Measurements from ENCODE around the gene CAMTA1. TPM values are rescaled to one million over a fixed set of nuclear protein-coding genes. Genes with fewer than 3 reads are reported as not detected.

CAMTA1 gene
- polyA plus RNA-seq, 2 donors = 61.1 to 75.0 TPM

DNA sequence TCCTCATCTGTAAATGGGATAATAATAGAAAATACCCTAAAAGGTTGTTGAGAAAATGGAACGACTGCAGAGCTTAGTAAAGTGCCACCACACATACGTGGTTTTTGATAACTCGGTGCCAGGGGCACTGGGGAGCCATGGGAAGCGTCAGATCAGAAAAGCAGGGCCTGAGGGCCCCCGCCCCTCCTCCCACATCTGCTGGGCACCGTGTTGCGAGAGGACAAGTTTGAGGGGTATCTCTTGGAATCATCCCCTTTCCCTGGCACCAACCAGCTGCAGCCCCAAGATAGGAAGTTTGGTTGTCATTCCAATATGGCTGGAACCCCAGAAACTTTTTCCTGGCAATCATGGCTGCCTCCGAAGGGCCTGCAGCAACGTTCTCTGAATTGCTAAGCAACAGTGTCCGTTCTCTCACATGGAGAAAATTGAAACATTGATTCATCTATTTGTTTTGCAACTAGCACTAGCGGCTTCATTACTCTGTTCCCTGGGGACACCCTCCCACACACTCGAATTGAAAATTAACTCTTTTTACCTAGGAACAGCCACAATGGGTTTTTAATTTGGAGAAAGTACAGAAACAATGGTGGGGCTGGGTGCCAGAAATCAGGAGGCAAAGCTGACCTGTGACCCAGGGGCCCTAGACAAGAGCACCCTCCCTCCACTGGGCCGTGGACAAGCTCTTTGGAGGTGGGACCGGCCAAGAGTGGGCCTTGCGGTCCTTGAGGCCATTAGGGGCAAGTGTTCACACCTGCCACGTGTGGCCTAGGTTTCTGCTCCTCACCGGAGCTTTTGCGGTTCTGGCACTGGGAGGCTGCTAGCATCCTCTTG is 795.9 kb downstream of the CAMTA1 start:
- H3K27ac ChIP-seq (ENCODE audit: low read depth in 2 of 2, low read length in 1 of 2) = no peak overlapping the region
- H3K27me3 ChIP-seq (ENCODE audit: control insufficient read depth in 1 of 2, insufficient read depth in 2 of 2, low read length in 2 of 2) = no peaks in the 10 kb centered on the region
- no peak overlapping the region for H3K4me3 ChIP-seq (ENCODE audit: low read depth in 1 of 2, low read length in 2 of 2)
- H3K36me3 ChIP-seq (ENCODE audit: control insufficient read depth in 2 of 2, insufficient read depth in 2 of 2, low read length in 1 of 2) = no peaks in the 10 kb centered on the region
- no peaks in the 10 kb centered on the region for H3K4me1 ChIP-seq (ENCODE audit: control insufficient read depth in 2 of 2, insufficient read depth in 2 of 2, low read length in 1 of 2)
- WGBS, 2 donors = 64 to 71% methylated on average over 18 of the region's 18 CpGs
- H3K9me3 ChIP-seq (ENCODE audit: control insufficient read depth in 2 of 2, insufficient read depth in 1 of 2, low read depth in 1 of 2, low read length in 1 of 2) = no peaks in the 10 kb centered on the region

DNA sequence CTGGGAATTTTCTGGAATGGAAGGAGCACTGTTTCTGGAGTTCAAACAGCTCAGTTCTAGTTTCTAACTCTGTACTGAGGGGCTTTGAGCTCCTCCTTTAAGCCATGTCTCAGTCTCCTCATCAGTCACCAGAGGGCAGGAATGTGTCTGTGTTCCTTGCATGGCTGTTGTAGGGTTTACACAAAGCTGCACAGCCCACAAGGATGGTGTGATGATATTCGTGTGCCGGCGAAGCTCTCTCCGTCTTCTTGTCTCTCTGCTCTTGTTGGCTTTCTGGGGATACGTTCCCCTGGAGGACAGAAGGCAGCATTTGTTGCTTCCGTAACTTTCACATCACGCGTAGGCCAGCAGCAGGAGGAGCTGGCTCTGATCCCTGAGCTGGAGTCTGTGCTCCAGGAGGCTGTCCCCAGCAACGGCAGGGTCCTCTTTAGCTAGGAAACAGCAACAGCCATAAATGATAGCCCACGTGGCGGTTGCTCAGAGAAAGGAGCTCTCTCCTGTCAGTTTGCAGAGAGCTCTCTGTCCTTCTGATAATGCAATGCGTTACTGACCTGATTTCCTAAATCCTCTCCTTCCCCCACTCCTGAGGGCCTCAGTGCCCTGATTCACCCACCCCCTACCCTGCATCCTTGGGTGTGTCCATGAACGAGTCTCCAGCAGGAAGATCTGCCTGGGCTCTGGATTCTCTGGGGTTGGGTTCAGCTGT is 796.7 kb downstream of the CAMTA1 start:
- Histone ChIP-seq H3K4me1 (ENCODE audit: control insufficient read depth in 2 of 2, insufficient read depth in 2 of 2, low read length in 1 of 2) (no peaks in the 10 kb centered on the region), H3K36me3 (ENCODE audit: control insufficient read depth in 2 of 2, insufficient read depth in 2 of 2, low read length in 1 of 2) (no peaks in the 10 kb centered on the region), H3K27me3 (ENCODE audit: control insufficient read depth in 1 of 2, insufficient read depth in 2 of 2, low read length in 2 of 2) (no peaks in the 10 kb centered on the region), H3K9me3 (ENCODE audit: control insufficient read depth in 2 of 2, insufficient read depth in 1 of 2, low read depth in 1 of 2, low read length in 1 of 2) (no peaks in the 10 kb centered on the region), H3K4me3 (ENCODE audit: low read depth in 1 of 2, low read length in 2 of 2) (no peak overlapping the region), H3K27ac (ENCODE audit: low read depth in 2 of 2, low read length in 1 of 2) (no peak overlapping the region)
- 75 to 77% methylated on average over 13 of the region's 13 CpGs for WGBS, 2 donors

- Histone ChIP-seq H3K27me3 (ENCODE audit: control insufficient read depth in 1 of 2, insufficient read depth in 2 of 2, low read length in 2 of 2) (no peaks in the 10 kb centered on the region), H3K4me1 (ENCODE audit: control insufficient read depth in 2 of 2, insufficient read depth in 2 of 2, low read length in 1 of 2) (no peaks in the 10 kb centered on the region), H3K9me3 (ENCODE audit: control insufficient read depth in 2 of 2, insufficient read depth in 1 of 2, low read depth in 1 of 2, low read length in 1 of 2) (no peaks in the 10 kb centered on the region), H3K4me3 (ENCODE audit: low read depth in 1 of 2, low read length in 2 of 2) (no peak overlapping the region), H3K27ac (ENCODE audit: low read depth in 2 of 2, low read length in 1 of 2) (no peak overlapping the region), H3K36me3 (ENCODE audit: control insufficient read depth in 2 of 2, insufficient read depth in 2 of 2, low read length in 1 of 2) (no peaks in the 10 kb centered on the region)
- WGBS, 2 donors = 89 to 94% methylated on average over 4 of the region's 4 CpGs
These were observed 797.3 kb downstream of the CAMTA1 start for GRCh38 chr1:7582460-7582972.

DNA sequence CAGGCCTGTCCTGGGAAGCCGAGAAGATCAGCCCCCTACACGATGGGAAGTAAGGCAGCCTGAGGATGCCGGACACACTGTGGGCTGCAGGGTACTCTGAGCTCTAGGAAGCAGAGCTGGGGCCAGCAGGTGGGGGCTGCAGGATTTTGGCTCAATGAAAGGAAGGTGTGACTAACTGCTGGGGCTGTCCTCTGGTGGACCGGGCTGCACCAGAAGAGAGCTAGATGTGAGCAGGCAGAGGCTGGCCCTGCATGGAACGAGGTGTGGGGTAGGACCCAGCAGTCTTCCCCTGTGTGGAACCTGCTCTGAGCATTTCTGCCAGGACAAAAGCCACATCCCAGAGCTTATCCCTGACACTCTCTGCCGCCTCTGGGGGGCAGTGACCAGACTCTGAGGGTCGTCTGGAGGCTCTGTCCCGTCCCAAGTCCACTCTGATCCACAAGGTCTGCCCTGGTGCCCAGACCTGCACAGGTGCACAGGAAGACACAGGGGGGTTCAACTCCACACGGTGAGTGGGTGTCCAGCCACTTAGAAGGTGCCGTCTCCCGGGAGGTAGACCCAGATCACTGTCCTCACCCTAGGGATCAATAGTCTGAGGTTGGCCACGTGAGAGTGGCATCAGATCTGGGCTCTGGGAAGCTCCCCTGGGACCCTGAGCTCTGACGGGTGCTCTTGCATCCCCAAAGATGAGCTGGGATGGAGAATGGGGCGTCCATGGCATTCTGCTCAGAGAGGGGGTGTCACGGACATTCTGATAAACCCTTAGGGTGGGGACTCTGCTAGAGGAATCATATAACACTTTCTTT is 798.2 kb downstream of the CAMTA1 start:
- no peaks in the 10 kb centered on the region for H3K4me1 ChIP-seq (ENCODE audit: control insufficient read depth in 2 of 2, insufficient read depth in 2 of 2, low read length in 1 of 2)
- WGBS, 2 donors = 82% methylated on average over 15 of the region's 15 CpGs
- no peaks in the 10 kb centered on the region for H3K27me3 ChIP-seq (ENCODE audit: control insufficient read depth in 1 of 2, insufficient read depth in 2 of 2, low read length in 2 of 2)
- no peak overlapping the region for H3K27ac ChIP-seq (ENCODE audit: low read depth in 2 of 2, low read length in 1 of 2)
- H3K36me3 ChIP-seq (ENCODE audit: control insufficient read depth in 2 of 2, insufficient read depth in 2 of 2, low read length in 1 of 2) = no peaks in the 10 kb centered on the region
- H3K4me3 ChIP-seq (ENCODE audit: low read depth in 1 of 2, low read length in 2 of 2) = no peak overlapping the region
- H3K9me3 ChIP-seq (ENCODE audit: control insufficient read depth in 2 of 2, insufficient read depth in 1 of 2, low read depth in 1 of 2, low read length in 1 of 2) = no peaks in the 10 kb centered on the region

GRCh38 chr1:7584157-7584556 is 798.9 kb downstream of the CAMTA1 start:
- Histone ChIP-seq H3K4me3 (ENCODE audit: low read depth in 1 of 2, low read length in 2 of 2) (no peak overlapping the region), H3K36me3 (ENCODE audit: control insufficient read depth in 2 of 2, insufficient read depth in 2 of 2, low read length in 1 of 2) (no peaks in the 10 kb centered on the region), H3K27me3 (ENCODE audit: control insufficient read depth in 1 of 2, insufficient read depth in 2 of 2, low read length in 2 of 2) (no peaks in the 10 kb centered on the region), H3K27ac (ENCODE audit: low read depth in 2 of 2, low read length in 1 of 2) (no peak overlapping the region), H3K4me1 (ENCODE audit: control insufficient read depth in 2 of 2, insufficient read depth in 2 of 2, low read length in 1 of 2) (no peaks in the 10 kb centered on the region), H3K9me3 (ENCODE audit: control insufficient read depth in 2 of 2, insufficient read depth in 1 of 2, low read depth in 1 of 2, low read length in 1 of 2) (no peaks in the 10 kb centered on the region)
- 92% methylated on average over 11 of the region's 11 CpGs for WGBS, 2 donors

DNA sequence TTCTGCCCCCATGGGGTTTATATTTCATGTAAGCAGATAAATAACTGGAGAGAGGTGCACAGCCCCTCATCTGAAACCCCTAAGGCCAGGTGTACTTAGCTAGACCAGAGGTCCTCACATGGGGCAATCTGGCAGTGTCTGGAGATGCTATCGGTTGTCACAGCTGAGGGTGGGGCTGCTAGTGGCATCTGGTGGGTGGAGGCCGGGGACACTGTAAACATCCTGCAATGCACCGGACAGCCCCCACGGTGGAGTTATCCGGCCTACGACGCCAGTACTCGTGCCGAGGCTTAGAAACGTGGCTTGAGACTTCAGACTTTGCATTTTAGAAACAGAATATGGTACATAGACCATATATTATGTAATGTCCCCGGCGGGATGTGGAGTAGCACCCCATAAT is 799.4 kb downstream of the CAMTA1 start:
- H3K27ac ChIP-seq (ENCODE audit: low read depth in 2 of 2, low read length in 1 of 2) = no peak overlapping the region
- WGBS, 2 donors = 88 to 93% methylated on average over 12 of the region's 12 CpGs
- no peaks in the 10 kb centered on the region for H3K4me1 ChIP-seq (ENCODE audit: control insufficient read depth in 2 of 2, insufficient read depth in 2 of 2, low read length in 1 of 2)
- H3K27me3 ChIP-seq (ENCODE audit: control insufficient read depth in 1 of 2, insufficient read depth in 2 of 2, low read length in 2 of 2) = no peaks in the 10 kb centered on the region
- H3K4me3 ChIP-seq (ENCODE audit: low read depth in 1 of 2, low read length in 2 of 2) = no peak overlapping the region
- H3K36me3 ChIP-seq (ENCODE audit: control insufficient read depth in 2 of 2, insufficient read depth in 2 of 2, low read length in 1 of 2) = no peaks in the 10 kb centered on the region
- H3K9me3 ChIP-seq (ENCODE audit: control insufficient read depth in 2 of 2, insufficient read depth in 1 of 2, low read depth in 1 of 2, low read length in 1 of 2) = no peaks in the 10 kb centered on the region

DNA sequence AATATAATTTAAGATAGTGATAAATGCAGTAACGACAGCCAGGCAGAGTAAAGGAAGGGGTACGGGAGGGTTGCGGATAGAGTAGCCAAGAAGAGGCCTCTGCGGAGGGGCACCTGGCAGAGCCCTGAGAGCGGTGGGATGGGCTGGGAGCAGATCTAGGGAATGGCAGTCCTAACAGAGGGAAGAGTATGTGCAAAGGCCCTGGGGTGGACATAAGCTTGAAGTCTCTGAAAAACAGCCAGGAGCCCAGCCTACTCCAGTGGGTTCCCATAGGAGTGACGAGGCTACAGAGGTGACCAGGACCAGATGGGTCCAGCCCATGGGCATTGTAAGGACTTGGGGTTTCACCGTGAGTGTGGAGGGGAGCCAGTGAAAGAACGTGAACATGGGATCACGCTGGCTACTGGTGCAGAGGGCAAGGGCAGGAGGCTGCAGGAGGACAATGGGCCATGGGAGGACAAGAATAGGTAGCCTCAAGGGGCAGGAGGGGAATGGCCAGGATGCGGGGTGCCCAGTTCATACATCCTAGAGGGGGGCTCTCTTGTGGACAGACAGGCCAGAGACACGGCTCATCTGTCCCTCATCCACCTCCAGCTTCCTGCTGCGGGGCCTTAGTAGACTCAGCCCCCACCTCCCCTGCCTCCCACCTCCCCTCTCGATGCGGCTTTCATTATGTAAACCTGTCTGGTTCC is 800.1 kb downstream of the CAMTA1 start:
- Histone ChIP-seq H3K4me1 (ENCODE audit: control insufficient read depth in 2 of 2, insufficient read depth in 2 of 2, low read length in 1 of 2) (no peaks in the 10 kb centered on the region), H3K9me3 (ENCODE audit: control insufficient read depth in 2 of 2, insufficient read depth in 1 of 2, low read depth in 1 of 2, low read length in 1 of 2) (no peaks in the 10 kb centered on the region), H3K36me3 (ENCODE audit: control insufficient read depth in 2 of 2, insufficient read depth in 2 of 2, low read length in 1 of 2) (no peaks in the 10 kb centered on the region), H3K27ac (ENCODE audit: low read depth in 2 of 2, low read length in 1 of 2) (no peak overlapping the region), H3K27me3 (ENCODE audit: control insufficient read depth in 1 of 2, insufficient read depth in 2 of 2, low read length in 2 of 2) (no peaks in the 10 kb centered on the region), H3K4me3 (ENCODE audit: low read depth in 1 of 2, low read length in 2 of 2) (no peak overlapping the region)
- WGBS, 2 donors = 90 to 91% methylated on average over 13 to 14 of the region's 14 CpGs

DNA sequence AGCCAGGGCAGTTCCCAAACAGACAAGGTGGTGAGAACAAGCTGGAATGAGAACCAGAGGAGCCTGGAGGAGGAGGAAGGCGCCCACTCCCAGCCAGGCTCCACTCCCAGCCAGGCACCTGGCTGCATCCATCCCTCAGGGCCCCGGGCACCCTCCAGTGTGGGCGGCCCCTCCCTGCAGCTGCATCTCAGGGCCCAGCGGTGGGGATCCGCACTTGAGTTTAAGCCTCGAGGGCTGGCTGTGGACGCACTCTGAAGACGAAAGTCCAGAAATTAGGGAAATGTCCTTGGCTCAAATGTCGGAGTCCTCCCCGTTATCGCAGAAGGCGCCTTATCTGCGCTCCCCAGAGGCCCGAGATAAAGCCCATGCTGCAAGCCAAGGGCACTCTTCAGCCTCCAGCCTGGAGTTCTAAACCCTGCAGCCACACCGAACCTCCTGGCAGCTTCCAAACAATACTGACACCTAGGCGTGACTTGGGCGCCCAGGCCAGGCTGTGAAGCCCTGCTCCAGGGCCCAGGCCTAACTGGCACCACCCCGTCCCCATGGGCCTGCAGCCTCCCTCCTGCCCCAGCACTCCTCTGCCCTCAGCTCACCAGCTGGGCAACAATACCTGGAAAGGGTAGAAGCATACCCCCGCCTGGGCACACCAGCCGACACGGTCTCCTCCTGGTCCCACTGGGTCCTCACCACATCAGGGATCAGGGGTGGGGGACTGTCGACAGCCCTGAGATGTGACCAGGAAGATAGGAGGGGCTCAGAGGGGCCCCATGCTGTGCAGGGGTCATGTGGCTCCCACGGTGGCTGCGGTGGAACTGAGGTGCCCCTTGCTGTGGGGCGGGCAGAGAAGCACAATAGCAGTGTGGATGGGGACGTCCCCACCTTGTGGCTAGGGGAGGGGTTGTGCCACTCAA is 801.0 kb downstream of the CAMTA1 start:
- no peaks in the 10 kb centered on the region for H3K4me1 ChIP-seq (ENCODE audit: control insufficient read depth in 2 of 2, insufficient read depth in 2 of 2, low read length in 1 of 2)
- 57 to 67% methylated on average over 26 of the region's 26 CpGs for WGBS, 2 donors
- H3K27ac ChIP-seq (ENCODE audit: low read depth in 2 of 2, low read length in 1 of 2) = no peak overlapping the region
- no peaks in the 10 kb centered on the region for H3K27me3 ChIP-seq (ENCODE audit: control insufficient read depth in 1 of 2, insufficient read depth in 2 of 2, low read length in 2 of 2)
- no peak overlapping the region for H3K4me3 ChIP-seq (ENCODE audit: low read depth in 1 of 2, low read length in 2 of 2)
- H3K9me3 ChIP-seq (ENCODE audit: control insufficient read depth in 2 of 2, insufficient read depth in 1 of 2, low read depth in 1 of 2, low read length in 1 of 2) = no peaks in the 10 kb centered on the region
- no peaks in the 10 kb centered on the region for H3K36me3 ChIP-seq (ENCODE audit: control insufficient read depth in 2 of 2, insufficient read depth in 2 of 2, low read length in 1 of 2)
